Osteocyte (in vitro differentiated cells): Measurements from ENCODE around the gene AKAP8. TPM values are rescaled to one million over a fixed set of nuclear protein-coding genes. Genes with fewer than 3 reads are reported as not detected.
"Not testable (repeated sequence)": the region's sequence is repeated elsewhere in the genome, so short reads cannot be mapped to it uniquely, and the experiment has no call there.

Source experiments
- DNase-seq: peaks from one replicate; pipeline ENCODE4 v3.0.0; 2021; ENCODE audit warnings: mixed read lengths; ENCODE audit not compliant: unreplicated experiment; ENCODE audit errors: extremely low spot score
- H3K27ac Mint-ChIP-seq: one replicate; pipeline ENCODE4 v1.8.0; 2021; ENCODE audit warnings: mild to moderate bottlenecking, mixed read lengths; ENCODE audit not compliant: unreplicated experiment
- H3K27me3 Mint-ChIP-seq: one replicate; pipeline ENCODE4 v1.8.0; 2021; ENCODE audit warnings: mixed read lengths; ENCODE audit not compliant: unreplicated experiment
- H3K36me3 Mint-ChIP-seq: one replicate; pipeline ENCODE4 v1.8.0; 2021; ENCODE audit warnings: mixed read lengths; ENCODE audit not compliant: unreplicated experiment
- H3K4me1 Mint-ChIP-seq: one replicate; pipeline ENCODE4 v1.8.0; 2021; ENCODE audit warnings: mixed read lengths; ENCODE audit not compliant: unreplicated experiment
- H3K4me3 Mint-ChIP-seq: one replicate; pipeline ENCODE4 v1.8.0; 2021; ENCODE audit warnings: mild to moderate bottlenecking, moderate library complexity, mixed read lengths; ENCODE audit not compliant: unreplicated experiment
- H3K9me3 Mint-ChIP-seq: one replicate; pipeline ENCODE4 v1.8.0; 2021; ENCODE audit warnings: mixed read lengths; ENCODE audit not compliant: unreplicated experiment
- total RNA-seq: library from RNA; stranded (reverse); gene quantifications from 2 replicates; pipeline ENCODE4 v1.2.1, GENCODE V29; 2021
- TF ChIP-seq, protein P1 (sequence below): fragments of 200-600 bp; sonication (generic); IDR thresholded peaks from 2 replicates; pipeline ENCODE4 v1.5.0; 2021; ENCODE audit warnings: antibody characterized with exemption, mild to moderate bottlenecking, moderate library complexity

The AKAP8 gene
- total RNA-seq, 1 donor from 2014 or later = 34.2 TPM

DNA sequence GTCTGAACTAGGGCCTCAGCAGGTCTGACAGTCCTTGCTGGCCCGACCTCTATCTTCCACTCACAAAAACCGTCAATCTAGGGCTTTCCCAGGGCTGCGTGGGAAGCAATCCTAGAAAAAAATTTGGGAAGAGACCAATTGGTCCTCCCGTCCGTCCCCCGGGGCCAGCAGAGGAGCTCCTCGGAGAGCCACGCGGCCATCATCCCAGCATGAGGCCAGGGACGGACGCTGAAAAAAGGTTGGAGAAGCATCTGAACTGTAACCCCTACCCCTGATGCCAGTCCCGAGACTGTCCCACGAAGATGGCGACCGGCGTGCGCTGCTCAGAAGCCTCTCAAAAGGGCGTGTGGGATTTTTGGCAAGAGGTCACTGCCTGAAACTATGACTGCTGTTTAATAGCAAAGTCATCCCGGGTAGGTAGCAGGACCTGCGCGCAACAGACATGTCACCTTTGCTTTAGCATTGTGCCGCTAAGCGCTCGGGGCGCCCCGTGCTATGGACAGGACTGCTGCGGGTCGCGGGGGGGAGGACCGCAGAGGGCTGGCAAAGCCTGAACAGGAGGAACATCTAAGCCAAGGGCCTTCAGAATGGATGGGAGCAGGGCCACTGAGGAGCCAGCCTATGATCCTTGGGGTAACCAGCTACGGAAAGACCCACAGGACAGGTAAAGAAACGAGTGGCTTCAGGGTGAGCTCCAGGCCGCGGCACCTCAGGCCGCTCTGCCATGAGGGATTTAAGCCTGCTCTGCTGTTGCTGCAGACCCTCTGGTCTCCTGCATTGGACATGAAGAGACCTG lies 10.6 kb downstream of the AKAP8 start:
- TF ChIP-seq, protein P1, sequence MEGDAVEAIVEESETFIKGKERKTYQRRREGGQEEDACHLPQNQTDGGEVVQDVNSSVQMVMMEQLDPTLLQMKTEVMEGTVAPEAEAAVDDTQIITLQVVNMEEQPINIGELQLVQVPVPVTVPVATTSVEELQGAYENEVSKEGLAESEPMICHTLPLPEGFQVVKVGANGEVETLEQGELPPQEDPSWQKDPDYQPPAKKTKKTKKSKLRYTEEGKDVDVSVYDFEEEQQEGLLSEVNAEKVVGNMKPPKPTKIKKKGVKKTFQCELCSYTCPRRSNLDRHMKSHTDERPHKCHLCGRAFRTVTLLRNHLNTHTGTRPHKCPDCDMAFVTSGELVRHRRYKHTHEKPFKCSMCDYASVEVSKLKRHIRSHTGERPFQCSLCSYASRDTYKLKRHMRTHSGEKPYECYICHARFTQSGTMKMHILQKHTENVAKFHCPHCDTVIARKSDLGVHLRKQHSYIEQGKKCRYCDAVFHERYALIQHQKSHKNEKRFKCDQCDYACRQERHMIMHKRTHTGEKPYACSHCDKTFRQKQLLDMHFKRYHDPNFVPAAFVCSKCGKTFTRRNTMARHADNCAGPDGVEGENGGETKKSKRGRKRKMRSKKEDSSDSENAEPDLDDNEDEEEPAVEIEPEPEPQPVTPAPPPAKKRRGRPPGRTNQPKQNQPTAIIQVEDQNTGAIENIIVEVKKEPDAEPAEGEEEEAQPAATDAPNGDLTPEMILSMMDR = no peak
- Mint-ChIP-seq H3K27me3 (no peaks in the 10 kb centered on the region), H3K36me3 (peaks cover 31% of the 10 kb centered on the region), H3K4me1 (no peaks in the 10 kb centered on the region), H3K9me3 (no peaks in the 10 kb centered on the region), H3K27ac (no peak overlapping the region), H3K4me3 (no peak overlapping the region)
- no peak for DNase-seq

DNA sequence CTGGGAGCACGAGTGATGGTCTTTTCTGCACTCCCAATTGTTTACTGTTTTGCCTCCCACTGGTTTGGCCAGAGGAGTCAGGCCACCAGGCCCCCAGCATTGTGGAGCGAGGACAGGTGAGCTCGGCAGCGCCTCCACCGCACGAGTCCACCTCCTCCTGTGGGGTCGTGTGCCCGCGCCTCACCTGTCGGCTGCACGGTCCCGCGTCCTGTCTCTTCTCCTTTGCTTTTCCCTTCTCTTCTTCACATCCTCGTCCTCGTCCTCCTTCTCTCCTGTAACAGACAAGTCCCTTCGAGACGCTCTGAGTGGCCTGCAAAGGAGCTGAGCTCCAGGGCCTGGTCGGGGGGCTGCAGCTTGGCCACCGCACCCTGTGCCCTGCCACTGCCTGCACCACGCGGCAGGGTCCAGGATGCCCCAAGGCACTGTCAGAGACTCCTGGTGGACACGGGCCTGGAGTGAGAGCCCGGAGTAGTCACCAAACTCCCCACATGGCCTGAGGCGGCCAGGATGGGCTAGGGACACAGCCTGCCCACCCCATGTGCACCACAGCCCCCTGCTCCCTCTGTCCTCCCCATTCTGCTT lies 11.4 kb downstream of the AKAP8 start:
- no peak for DNase-seq
- no peaks in the 10 kb centered on the region for H3K4me1 Mint-ChIP-seq
- no peaks in the 10 kb centered on the region for H3K9me3 Mint-ChIP-seq
- H3K27ac Mint-ChIP-seq = no peak overlapping the region
- TF ChIP-seq, protein P1 = no peak
- H3K4me3 Mint-ChIP-seq = no peak overlapping the region
- no peaks in the 10 kb centered on the region for H3K27me3 Mint-ChIP-seq
- peaks cover 32% of the 10 kb centered on the region for H3K36me3 Mint-ChIP-seq

DNA sequence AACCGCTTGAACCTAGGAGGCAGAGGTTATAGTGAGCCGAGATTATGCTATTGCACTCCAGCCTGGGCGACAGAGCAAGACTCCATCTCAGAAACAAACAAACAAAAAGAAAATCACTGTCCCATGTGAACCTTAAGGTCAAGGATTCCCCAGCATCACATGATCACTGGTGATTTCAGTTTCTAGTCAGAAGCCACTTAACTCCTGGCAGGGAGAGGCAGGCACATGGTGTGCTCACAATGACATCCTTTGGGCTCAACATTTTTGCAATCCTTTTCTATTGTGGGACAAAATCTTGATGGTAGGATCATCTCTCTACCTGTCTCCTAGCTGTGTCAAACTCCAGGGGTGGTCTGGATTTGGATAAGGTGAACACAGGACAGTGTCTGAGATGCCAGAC lies 12.1 kb downstream of the AKAP8 start:
- TF ChIP-seq, protein P1 = no peak
- DNase-seq = no peak
- H3K9me3 Mint-ChIP-seq = no peaks in the 10 kb centered on the region
- no peaks in the 10 kb centered on the region for H3K4me1 Mint-ChIP-seq
- H3K36me3 Mint-ChIP-seq = peaks cover 30% of the 10 kb centered on the region
- no peaks in the 10 kb centered on the region for H3K27me3 Mint-ChIP-seq
- no peak overlapping the region for H3K4me3 Mint-ChIP-seq
- H3K27ac Mint-ChIP-seq = no peak overlapping the region

DNA sequence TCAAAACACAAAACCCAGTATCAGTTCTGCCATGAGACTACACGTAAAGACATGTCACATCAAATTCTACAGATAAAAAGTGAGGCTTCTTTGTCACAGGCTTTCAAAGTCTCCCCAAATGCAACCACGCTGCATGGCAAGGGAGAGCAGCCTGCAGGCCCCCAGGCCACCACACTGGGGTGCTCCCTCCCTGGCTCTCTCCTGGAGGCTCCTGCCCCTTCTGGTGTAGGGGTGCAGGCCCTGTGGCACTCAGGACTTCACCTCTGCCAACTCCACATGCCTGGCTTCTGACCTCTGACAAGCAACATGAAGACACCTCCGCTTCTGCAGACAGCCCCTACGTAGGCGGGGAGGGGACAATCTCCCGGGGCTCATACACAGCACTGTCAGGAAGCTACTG lies 14.3 kb downstream of the AKAP8 start:
- no peak for DNase-seq

DNA sequence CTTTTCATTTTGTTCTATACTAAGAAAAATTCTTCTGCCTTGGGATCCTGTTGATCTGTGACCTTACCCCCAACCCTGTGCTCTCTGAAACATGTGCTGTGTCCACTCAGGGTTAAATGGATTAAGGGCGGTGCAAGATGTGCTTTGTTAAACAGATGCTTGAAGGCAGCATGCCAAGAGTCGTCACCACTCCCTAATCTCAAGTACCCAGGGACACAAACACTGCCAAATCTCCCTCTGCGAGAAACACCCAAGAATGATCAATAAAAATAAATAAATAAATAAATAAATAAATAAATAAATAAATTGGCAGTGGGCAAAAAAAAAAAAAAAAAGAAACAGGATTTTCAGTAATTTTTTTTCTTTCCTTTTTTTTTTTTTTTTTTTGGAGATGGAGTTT lies 15.8 kb downstream of the AKAP8 start:
- H3K36me3 Mint-ChIP-seq = peaks cover 41% of the 10 kb centered on the region
- H3K27ac Mint-ChIP-seq, DNase-seq, H3K4me1 Mint-ChIP-seq, H3K9me3 Mint-ChIP-seq, H3K4me3 Mint-ChIP-seq, H3K27me3 Mint-ChIP-seq: not testable (repeated sequence)

More for the DNA sequence above, 14.3 kb downstream of the AKAP8 start:
- no peaks in the 10 kb centered on the region for H3K27me3 Mint-ChIP-seq
- peaks cover 39% of the 10 kb centered on the region for H3K36me3 Mint-ChIP-seq
- no peaks in the 10 kb centered on the region for H3K4me1 Mint-ChIP-seq
- no peak overlapping the region for H3K4me3 Mint-ChIP-seq
- no peak overlapping the region for H3K27ac Mint-ChIP-seq
- no peaks in the 10 kb centered on the region for H3K9me3 Mint-ChIP-seq
- TF ChIP-seq, protein P1 = no peak

DNA sequence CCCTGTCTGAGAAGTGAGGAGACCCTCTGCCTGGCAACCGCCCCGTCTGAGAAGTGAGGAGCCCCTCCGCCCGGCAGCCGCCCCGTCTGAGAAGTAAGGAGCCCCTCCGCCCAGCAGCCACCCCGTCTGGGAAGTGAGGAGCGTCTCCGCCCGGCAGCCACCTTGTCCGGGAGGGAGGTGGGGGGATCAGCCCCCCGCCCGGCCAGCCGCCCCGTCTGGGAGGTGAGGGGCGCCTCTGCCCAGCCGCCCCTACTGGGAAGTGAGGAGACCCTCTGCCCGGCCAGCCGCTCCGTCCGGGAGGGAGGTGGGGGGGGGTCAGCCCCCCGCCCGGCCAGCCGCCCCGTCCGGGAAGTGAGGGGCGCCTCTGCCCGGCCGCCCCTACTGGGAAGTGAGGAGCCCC lies 16.5 kb downstream of the AKAP8 start:
- H3K27me3 Mint-ChIP-seq, H3K4me1 Mint-ChIP-seq, H3K27ac Mint-ChIP-seq, H3K9me3 Mint-ChIP-seq, DNase-seq, H3K4me3 Mint-ChIP-seq: not testable (repeated sequence)
- H3K36me3 Mint-ChIP-seq = peaks cover 42% of the 10 kb centered on the region

DNA sequence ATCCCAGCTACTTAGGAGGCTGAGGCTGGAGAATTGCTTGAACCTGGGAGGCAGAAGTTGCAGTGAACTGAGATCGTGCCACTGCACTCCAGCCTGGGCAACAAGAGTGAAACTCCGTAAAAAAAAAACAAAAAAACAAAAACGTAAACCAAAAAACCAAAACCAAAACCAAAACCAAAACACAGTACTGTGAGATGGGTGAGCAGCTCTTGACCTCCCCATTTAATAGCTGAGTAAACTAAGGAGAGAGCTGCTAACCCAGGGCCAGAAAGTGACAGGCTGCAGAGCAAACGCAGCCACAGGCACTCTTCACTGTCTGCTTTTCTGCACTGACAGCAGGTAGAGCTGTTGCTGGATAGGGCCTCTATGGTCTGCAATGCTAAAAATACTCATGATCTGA lies 19.6 kb downstream of the AKAP8 start:
- not testable (repeated sequence) for H3K9me3 Mint-ChIP-seq, H3K27ac Mint-ChIP-seq, H3K27me3 Mint-ChIP-seq, H3K4me1 Mint-ChIP-seq, H3K4me3 Mint-ChIP-seq, DNase-seq
- H3K36me3 Mint-ChIP-seq = peaks cover 45% of the 10 kb centered on the region
